A549 (cell line): ENCODE measurements around the gene EPC2. TPM values are rescaled to one million over a fixed set of nuclear protein-coding genes. Genes with fewer than 3 reads are reported as not detected.
A peak's percentile ranks its signal among the peaks of the same experiment; 100 is the strongest.

Source experiments
- ATAC-seq, 2 experiments: fragments of 200-7000 bp in 1 of 2; fragments of >200 bp in 1 of 2; cut with Nextera tagmentation in 1 of 2; cut with Tn5 transposase in 1 of 2; 3 replicates each; pipeline versions ENCODE4 v1.8.0 to v1.9.1; 2018 to 2020; ENCODE audit warnings: mild to moderate bottlenecking in 1 of 2, moderate library complexity in 1 of 2
- CTCF ChIA-PET: fragments of 300-600 bp; sonication (Branson Sonifier 250); formaldehyde crosslinking; extraction: SDS; loops from one replicate; lab custom pipeline; 2021; ENCODE audit warnings: antibody characterized with exemption, inconsistent platforms; lab: Yijun Ruan, JAX
- POLR2A ChIA-PET: fragments of 350-600 bp; formaldehyde crosslinking; extraction: SDS; loops from one replicate; lab custom pipeline; 2021; ENCODE audit warnings: antibody characterized with exemption, inconsistent platforms; lab: Yijun Ruan, JAX
- DNase-seq, 2 experiments: peaks; one replicate each; pipeline versions ENCODE4 v3.0.0 to v3.0.0-alpha.2; 2011 to 2016; ENCODE audit warnings: low read depth in 1 of 2, low spot score in 1 of 2
- FAIRE-seq: peaks from 2 replicates; lab custom pipeline; 2011; peaks lifted over from hg19 to GRCh38; lab: Jason Lieb, UNC
- H3K27ac ChIP-seq, 2 experiments: fragments of >200 bp; sonication (Bioruptor Twin); formaldehyde crosslinking; 3 replicates each; pipeline ENCODE4 v1.5.1; 2016 to 2017
- H3K4me1 ChIP-seq: fragments of >200 bp; sonication (Bioruptor Twin); formaldehyde crosslinking; 3 replicates; pipeline ENCODE4 v1.6.1; 2016
- H3K4me2 ChIP-seq: fragments of >200 bp; sonication (Bioruptor Twin); formaldehyde crosslinking; 3 replicates; pipeline ENCODE4 v1.6.1; 2016
- H3K4me3 ChIP-seq: fragments of >200 bp; sonication (Bioruptor Twin); formaldehyde crosslinking; 3 replicates; pipeline ENCODE4 v1.5.1; 2016
- H3K9me3 ChIP-seq: fragments of >200 bp; sonication (Bioruptor Twin); formaldehyde crosslinking; 3 replicates; pipeline ENCODE4 v1.6.1; 2016
- BHLHE40 ChIP-seq: IDR thresholded peaks from 2 replicates; pipeline ENCODE4 v1.6.1; 2012; ENCODE audit warnings: low read depth, low read length, inconsistent platforms
- CBX2 ChIP-seq: fragments of 200-600 bp; sonication (generic); IDR thresholded peaks from 2 replicates; pipeline ENCODE4 v1.6.1; 2016; ENCODE audit warnings: low read depth, mild to moderate bottlenecking, borderline replicate concordance
- CBX8 ChIP-seq: fragments of 200-600 bp; sonication (generic); IDR thresholded peaks from 2 replicates; pipeline ENCODE4 v1.6.1; 2016
- CEBPB ChIP-seq, 2 experiments: fragments of >200 bp in 1 of 2; sonication (Bioruptor Twin) in 1 of 2; formaldehyde crosslinking in 1 of 2; IDR thresholded peaks; 2 replicates each; pipeline ENCODE4 v1.6.1; 2012 to 2016
- EP300 ChIP-seq, 2 experiments: fragments of >200 bp; sonication (Bioruptor Twin); formaldehyde crosslinking; IDR thresholded peaks; 2 replicates in 1 of 2; 3 replicates in 1 of 2; pipeline ENCODE4 v1.6.1; 2016 to 2017
- FOSL2 ChIP-seq, 2 experiments: fragments of 450-650 bp in 1 of 2; fragments of >200 bp in 1 of 2; sonication (Bioruptor Twin) in 1 of 2; formaldehyde crosslinking; IDR thresholded peaks; 2 replicates each; pipeline versions ENCODE4 v1.5.0 to v1.6.1; 2016 to 2020; ENCODE audit warnings: mild to moderate bottlenecking in 1 of 2, moderate library complexity in 1 of 2
- GATA3 ChIP-seq: IDR thresholded peaks from 2 replicates; pipeline ENCODE4 v1.6.1; 2012; ENCODE audit warnings: borderline replicate concordance
- JUN ChIP-seq, 2 experiments: fragments of >200 bp; sonication (Bioruptor Twin); formaldehyde crosslinking; IDR thresholded peaks; 2 replicates in 1 of 2; 3 replicates in 1 of 2; pipeline ENCODE4 v1.6.1; 2016 to 2017
- JUNB ChIP-seq: fragments of >200 bp; sonication (Bioruptor Twin); formaldehyde crosslinking; IDR thresholded peaks from 2 replicates; pipeline ENCODE4 v1.6.1; 2016
- NPAS2 ChIP-seq: fragments of 250-450 bp; sonication (Bioruptor Pico); IDR thresholded peaks from 2 replicates; pipeline ENCODE4 v1.8.0; 2022; ENCODE audit warnings: mild to moderate bottlenecking, moderate library complexity, borderline replicate concordance
- POLR2AphosphoS2 ChIP-seq: conservative IDR thresholded peaks from 2 replicates; pipeline ENCODE4 v1.6.1; 2012; ENCODE audit warnings: low read length, improper control_type of control experiment, inconsistent platforms
- RARB ChIP-seq: fragments of 250-450 bp; sonication (Bioruptor Pico); IDR thresholded peaks from 2 replicates; pipeline ENCODE4 v1.8.0; 2021; ENCODE audit warnings: mild to moderate bottlenecking, moderate library complexity
- RCOR1 ChIP-seq: fragments of 150-350 bp; IDR thresholded peaks from 2 replicates; pipeline ENCODE4 v1.6.1; 2014; ENCODE audit warnings: antibody characterized with exemption, low read length, low read depth
- RFX5 ChIP-seq: fragments of 450-650 bp; IDR thresholded peaks from 2 replicates; pipeline ENCODE4 v1.7.1; 2014; ENCODE audit warnings: antibody characterized with exemption, mild to moderate bottlenecking, moderate library complexity
- RNF2 ChIP-seq: fragments of 200-600 bp; sonication (generic); IDR thresholded peaks from 2 replicates; pipeline ENCODE4 v1.6.1; 2016; ENCODE audit warnings: low read depth, mild to moderate bottlenecking, antibody characterized with exemption, moderate library complexity, borderline replicate concordance
- TFCP2L1 ChIP-seq: fragments of 250-450 bp; sonication (Bioruptor Pico); IDR thresholded peaks from 2 replicates; pipeline ENCODE4 v1.5.0; 2021; ENCODE audit warnings: mild to moderate bottlenecking
- TP53 ChIP-seq: fragments of 250-450 bp; sonication (Bioruptor Pico); IDR thresholded peaks from 2 replicates; pipeline ENCODE4 v1.5.0; 2021; ENCODE audit warnings: mild to moderate bottlenecking, moderate library complexity
- ZC3H11A ChIP-seq: fragments of 450-650 bp; IDR thresholded peaks from 2 replicates; pipeline ENCODE4 v1.6.1; 2014; ENCODE audit warnings: antibody characterized with exemption, mild to moderate bottlenecking
- ZFP36 ChIP-seq: fragments of 450-650 bp; IDR thresholded peaks from 2 replicates; pipeline ENCODE4 v1.6.1; 2014; ENCODE audit warnings: borderline replicate concordance; ENCODE audit not compliant: partially characterized antibody
- WGBS: methylation state at CpG from one replicate; pipeline ENCODE4 v1.1.6; 2017; ENCODE audit errors: missing lambda C conversion rate; 5-methylcytosine and 5-hydroxymethylcytosine counted together
- polyA plus RNA-seq, 4 experiments: library from polyadenylated mRNA; depleted of rRNA in 3 of 4; stranded (reverse); fragments of >200 nt; fragmentation: RNase III in 1 of 4; extraction: RNeasy Plus Mini Kit Qiagen cat#74134 plus additional on column Dnase treatment in 1 of 4; gene quantifications; 2 replicates in 3 of 4; 3 replicates in 1 of 4; pipeline ENCODE4 v1.2.3, GENCODE V29; 2011 to 2017
- TF ChIP-seq, protein P1 (sequence below): fragments of >200 bp; sonication (Bioruptor Twin); formaldehyde crosslinking; IDR thresholded peaks from 3 replicates; pipeline ENCODE4 v1.6.1; 2016
- TF ChIP-seq, protein P2 (sequence below): fragments of 450-650 bp; IDR thresholded peaks from 2 replicates; pipeline ENCODE4 v1.6.1; 2014; ENCODE audit warnings: antibody characterized with exemption
- TF ChIP-seq, protein P3 (sequence below): fragments of 250-450 bp; sonication (Bioruptor Pico); IDR thresholded peaks from 2 replicates; pipeline ENCODE4 v1.5.0; 2020; ENCODE audit warnings: low read depth, mild to moderate bottlenecking, moderate library complexity
- TF ChIP-seq, protein P4 (sequence below): fragments of >200 bp; sonication (Bioruptor Twin); formaldehyde crosslinking; IDR thresholded peaks from 2 replicates; pipeline ENCODE4 v1.6.1; 2016

The EPC2 gene
- polyA plus RNA-seq, 2 of the 4 experiments (the other 2 are of a cell fraction), result 8.8 to 23.0 TPM

DNA sequence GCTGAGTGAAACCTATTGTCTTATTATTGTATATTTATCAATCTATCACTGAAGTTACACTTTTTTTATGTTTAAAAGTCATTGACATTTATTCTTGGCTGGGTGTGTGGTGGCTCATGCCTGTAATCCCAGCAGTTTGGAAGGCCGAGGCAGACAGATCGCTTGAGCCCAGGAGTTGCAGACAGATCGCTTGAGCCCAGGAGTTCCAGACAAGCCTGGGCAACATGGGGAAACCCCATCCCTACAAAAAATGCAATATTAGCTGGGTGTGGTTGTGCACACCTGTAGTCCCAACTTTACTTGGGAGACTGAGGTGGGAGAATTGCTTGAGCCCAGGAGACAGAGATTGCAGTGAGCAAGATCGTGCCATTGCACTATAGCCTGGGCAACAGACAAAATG lies 97.8 kb downstream of the EPC2 start:
- ChIA-PET POLR2A (no interaction called here), CTCF (no interaction called here)

DNA sequence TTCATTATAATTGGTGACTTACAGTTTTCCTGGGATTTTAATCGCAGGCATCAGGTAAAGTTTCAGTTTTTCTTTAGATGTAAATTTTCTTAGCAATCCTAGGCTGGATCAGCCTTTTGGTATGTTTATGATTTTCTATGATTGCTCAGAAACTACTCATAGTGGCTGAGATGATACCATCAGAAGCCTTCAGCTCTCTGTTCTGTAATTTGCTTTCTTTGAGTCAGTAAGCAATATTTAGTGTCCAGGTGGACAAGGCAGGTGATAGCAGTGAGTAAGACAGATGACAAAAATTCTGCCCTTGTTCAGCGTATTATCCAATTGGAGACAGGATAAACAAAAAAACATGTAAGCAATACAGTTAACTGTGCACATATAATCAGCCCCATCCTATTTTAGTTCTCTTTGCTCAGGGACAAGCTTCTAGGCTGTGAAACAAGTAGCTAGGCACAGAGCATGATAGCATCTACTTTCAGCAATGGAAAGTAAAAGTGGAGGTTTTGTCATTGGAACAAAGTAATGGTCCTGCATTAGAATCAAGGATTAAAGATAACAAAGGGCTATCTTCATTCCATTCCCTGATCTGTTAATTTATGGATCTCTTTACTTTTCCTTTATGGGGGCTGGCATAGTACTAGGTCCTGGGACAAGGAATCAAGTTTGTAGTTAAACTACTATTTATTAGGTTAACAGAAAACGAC lies 100.8 kb downstream of the EPC2 start:
- Histone ChIP-seq H3K27ac (no peak overlapping the region), H3K4me3 (no peak overlapping the region), H3K9me3 (no peaks in the 10 kb centered on the region), H3K4me2 (no peak overlapping the region), H3K4me1 (peaks cover 15% of the 10 kb centered on the region)
- DNase-seq (no peak), FAIRE-seq (no peak), ATAC-seq (no peak)
- 90% methylated on average over 3 of the region's 3 CpGs for WGBS
- no peak for TF ChIP-seq TP53 (CRISPR knock-in tag)
- ChIA-PET CTCF (no interaction called here), POLR2A (no interaction called here)

More for the DNA sequence above, 97.8 kb downstream of the EPC2 start:
- no peak for ATAC-seq
- Histone ChIP-seq H3K9me3 (no peaks in the 10 kb centered on the region), H3K4me1 (peaks cover 14% of the 10 kb centered on the region)
- TF ChIP-seq, protein P1, sequence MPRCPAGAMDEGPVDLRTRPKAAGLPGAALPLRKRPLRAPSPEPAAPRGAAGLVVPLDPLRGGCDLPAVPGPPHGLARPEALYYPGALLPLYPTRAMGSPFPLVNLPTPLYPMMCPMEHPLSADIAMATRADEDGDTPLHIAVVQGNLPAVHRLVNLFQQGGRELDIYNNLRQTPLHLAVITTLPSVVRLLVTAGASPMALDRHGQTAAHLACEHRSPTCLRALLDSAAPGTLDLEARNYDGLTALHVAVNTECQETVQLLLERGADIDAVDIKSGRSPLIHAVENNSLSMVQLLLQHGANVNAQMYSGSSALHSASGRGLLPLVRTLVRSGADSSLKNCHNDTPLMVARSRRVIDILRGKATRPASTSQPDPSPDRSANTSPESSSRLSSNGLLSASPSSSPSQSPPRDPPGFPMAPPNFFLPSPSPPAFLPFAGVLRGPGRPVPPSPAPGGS, result no peak
- TF ChIP-seq RNF2 (no peak), RFX5 (no peak), NPAS2 (CRISPR knock-in tag) (no peak), ZC3H11A (no peak), BHLHE40 (no peak), CBX8 (no peak), FOSL2 (IDR thresholded peaks at IDR 0.05) (no peak), FOSL2 (CRISPR knock-in tag; IDR thresholded peaks at IDR 0.05) (no peak), POLR2AphosphoS2 (no peak)
- TF ChIP-seq, protein P2, sequence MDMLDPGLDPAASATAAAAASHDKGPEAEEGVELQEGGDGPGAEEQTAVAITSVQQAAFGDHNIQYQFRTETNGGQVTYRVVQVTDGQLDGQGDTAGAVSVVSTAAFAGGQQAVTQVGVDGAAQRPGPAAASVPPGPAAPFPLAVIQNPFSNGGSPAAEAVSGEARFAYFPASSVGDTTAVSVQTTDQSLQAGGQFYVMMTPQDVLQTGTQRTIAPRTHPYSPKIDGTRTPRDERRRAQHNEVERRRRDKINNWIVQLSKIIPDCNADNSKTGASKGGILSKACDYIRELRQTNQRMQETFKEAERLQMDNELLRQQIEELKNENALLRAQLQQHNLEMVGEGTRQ, result no peak
- TF ChIP-seq, protein P3, sequence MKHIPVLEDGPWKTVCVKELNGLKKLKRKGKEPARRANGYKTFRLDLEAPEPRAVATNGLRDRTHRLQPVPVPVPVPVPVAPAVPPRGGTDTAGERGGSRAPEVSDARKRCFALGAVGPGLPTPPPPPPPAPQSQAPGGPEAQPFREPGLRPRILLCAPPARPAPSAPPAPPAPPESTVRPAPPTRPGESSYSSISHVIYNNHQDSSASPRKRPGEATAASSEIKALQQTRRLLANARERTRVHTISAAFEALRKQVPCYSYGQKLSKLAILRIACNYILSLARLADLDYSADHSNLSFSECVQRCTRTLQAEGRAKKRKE (CRISPR knock-in tag), result no peak
- TF ChIP-seq, all 56 proteins: peak for 0
- H3K4me3 ChIP-seq, result no peak overlapping the region
- FAIRE-seq (no peak), DNase-seq (no peak)
- no peak overlapping the region for H3K4me2 ChIP-seq
- 94% methylated on average over 4 of the region's 4 CpGs for WGBS
- no peak overlapping the region for H3K27ac ChIP-seq

DNA sequence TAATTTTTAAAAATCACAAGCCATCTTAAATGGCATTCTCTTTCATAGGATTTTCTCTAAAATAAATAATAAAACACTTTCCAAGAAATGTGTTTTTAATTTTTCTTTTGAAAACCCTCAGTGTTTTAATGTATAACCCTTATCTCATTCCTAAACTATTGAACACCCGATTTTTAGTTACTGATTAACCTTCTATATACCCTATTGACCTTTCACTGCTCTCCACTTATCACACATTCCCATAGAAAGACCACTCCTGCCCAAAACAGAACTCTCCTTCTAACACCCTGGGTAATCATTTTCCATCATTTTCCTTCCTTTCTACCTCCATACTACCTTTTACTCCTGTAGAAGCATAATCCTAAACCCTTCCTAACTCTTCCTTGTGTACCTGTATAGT lies 102.4 kb downstream of the EPC2 start:
- POLR2A ChIA-PET, result no interaction called here
- DNase-seq, result no peak
- H3K4me1 ChIP-seq, result peaks cover 15% of the 10 kb centered on the region
- H3K9me3 ChIP-seq, result no peaks in the 10 kb centered on the region
- H3K4me2 ChIP-seq, result peak overlapping the region; percentile 43; the same call in 2 of the 3 replicates
- H3K27ac ChIP-seq, result no peak overlapping the region
- no peak for ATAC-seq
- TF ChIP-seq ZC3H11A, result no peak
- TF ChIP-seq RARB (CRISPR knock-in tag), result no peak
- no peak for TF ChIP-seq CEBPB (IDR thresholded peaks at IDR 0.05)
- no peak for TF ChIP-seq CBX2
- TF ChIP-seq RCOR1, result no peak
- TF ChIP-seq FOSL2 (IDR thresholded peaks at IDR 0.05), result no peak
- no peak for TF ChIP-seq FOSL2 (CRISPR knock-in tag; IDR thresholded peaks at IDR 0.05)
- TF ChIP-seq, all 56 proteins: peak for 0
- FAIRE-seq, result no peak
- CTCF ChIA-PET, result no interaction called here
- WGBS, result 4% methylated on average over 1 of the region's 1 CpG
- no peak overlapping the region for H3K4me3 ChIP-seq

DNA sequence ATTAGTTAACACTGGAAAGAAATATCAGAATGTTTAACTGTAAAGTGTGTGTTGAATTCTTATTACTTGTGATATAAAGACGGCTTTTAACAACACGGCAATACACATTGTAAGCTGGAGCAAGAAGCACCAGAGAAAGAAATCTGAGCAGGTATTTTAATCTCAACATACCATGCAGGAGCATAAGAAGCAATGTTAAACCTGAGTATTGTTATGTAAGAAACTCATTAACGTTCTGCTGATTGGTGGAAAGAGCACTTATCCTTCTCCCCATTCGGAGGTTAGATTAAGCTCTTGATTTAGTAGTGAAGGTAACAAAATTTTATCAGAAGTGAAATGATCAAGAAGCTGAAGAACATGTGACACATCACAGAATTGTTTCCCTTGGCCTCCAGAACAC lies 107.4 kb downstream of the EPC2 start:
- Histone ChIP-seq H3K27ac (no peak overlapping the region), H3K9me3 (no peaks in the 10 kb centered on the region), H3K4me1 (peaks cover 12% of the 10 kb centered on the region), H3K4me3 (no peak overlapping the region), H3K4me2 (no peak overlapping the region)
- FAIRE-seq, result no peak
- ChIA-PET POLR2A (no interaction called here), CTCF (no interaction called here)
- ATAC-seq, result no peak
- DNase-seq, result no peak
- 95% methylated on average over 4 of the region's 4 CpGs for WGBS
- TF ChIP-seq EP300 (IDR thresholded peaks at IDR 0.05) (no peak), GATA3 (no peak), RNF2 (no peak), BHLHE40 (no peak), ZFP36 (no peak), JUNB (no peak), JUN (IDR thresholded peaks at IDR 0.05) (no peak), RARB (CRISPR knock-in tag) (no peak), TFCP2L1 (CRISPR knock-in tag) (no peak)
- TF ChIP-seq, protein P4, sequence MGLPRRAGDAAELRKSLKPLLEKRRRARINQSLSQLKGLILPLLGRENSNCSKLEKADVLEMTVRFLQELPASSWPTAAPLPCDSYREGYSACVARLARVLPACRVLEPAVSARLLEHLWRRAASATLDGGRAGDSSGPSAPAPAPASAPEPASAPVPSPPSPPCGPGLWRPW, result no peak
